Measurements from ENCODE around the gene GLRX3.

The GLRX3 gene

DNA sequence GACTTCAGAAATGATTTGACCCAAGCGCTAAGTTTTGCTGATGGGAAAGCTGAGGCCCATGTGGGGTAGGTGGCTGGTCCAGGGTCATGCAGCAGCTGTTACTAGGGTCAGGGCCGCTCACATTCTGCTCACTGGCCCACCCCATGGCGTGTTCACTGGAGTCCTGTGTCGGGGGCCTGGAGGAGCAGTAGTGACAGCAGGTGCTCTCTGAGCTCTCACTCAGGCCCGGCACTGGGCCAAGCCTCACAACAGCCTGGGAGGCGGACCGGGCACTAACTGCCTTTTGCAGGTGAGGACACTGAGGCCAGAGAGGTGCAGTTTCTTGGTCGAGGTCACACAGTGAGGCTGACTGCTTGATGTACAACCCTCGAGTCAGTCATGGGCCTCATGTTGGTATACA is 82.7 kb downstream of the GLRX3 start:
- TF ChIP-seq TAF1 (IDR thresholded peaks at IDR 0.05; ENCODE audit: borderline replicate concordance, insufficient read depth, low read length) = no peak

DNA sequence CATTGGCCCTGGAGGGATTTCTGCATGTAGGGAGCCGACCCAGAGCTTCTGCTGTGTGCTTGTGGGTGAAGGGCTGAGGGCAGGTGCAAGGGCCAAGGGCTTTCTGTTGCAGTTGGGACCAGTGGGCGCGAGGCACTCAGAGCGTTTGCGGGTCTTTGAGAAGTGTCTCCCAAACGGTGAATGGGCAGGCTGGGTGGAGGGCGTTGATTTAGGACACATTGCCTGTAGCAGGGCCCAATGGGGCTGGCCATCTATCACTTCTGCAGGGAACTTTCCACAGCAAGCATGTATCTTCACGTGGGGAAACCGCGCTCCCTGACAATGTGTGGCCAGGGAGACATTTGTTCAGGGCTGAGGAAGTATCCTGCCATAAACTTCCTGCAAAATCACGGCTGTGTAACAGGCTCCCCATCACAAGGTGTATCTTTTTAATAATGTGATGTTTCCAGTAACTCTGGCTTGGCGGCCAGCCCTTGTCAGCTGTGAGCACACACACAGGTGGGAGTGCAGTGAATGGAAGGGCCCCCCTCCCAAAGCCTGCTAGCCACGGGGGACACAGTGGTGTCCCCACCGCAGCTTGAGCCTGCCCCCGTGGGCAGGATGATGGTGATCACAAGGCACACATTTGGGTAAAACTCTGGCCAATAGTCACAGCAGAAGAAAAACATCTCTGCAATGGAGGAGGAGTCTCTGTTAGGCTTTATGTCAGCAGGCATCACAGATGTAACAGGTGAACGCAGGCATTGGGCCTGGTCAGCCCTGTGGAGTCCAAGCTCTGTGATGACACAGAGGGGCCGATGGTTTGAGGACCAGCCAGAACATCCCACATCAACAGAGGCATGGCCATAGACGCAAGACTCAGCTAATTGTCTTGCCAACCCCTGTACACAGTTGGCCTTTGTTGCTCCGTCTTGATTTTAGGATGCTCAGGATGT is 84.3 kb downstream of the GLRX3 start:
- TF ChIP-seq FOXP2 (optimal IDR thresholded peaks at IDR 0.05; ENCODE audit: borderline replicate concordance, extremely low read depth, extremely low read length, insufficient read depth) (no peak), TAF1 (IDR thresholded peaks at IDR 0.05; ENCODE audit: borderline replicate concordance, insufficient read depth, low read length) (no peak), SIN3A (IDR thresholded peaks at IDR 0.05; ENCODE audit: borderline replicate concordance, insufficient read depth, low read length) (no peak), POLR2AphosphoS5 (IDR thresholded peaks at IDR 0.05; ENCODE audit: low read depth, low read length) (no peak)
- TF ChIP-seq, protein P1, sequence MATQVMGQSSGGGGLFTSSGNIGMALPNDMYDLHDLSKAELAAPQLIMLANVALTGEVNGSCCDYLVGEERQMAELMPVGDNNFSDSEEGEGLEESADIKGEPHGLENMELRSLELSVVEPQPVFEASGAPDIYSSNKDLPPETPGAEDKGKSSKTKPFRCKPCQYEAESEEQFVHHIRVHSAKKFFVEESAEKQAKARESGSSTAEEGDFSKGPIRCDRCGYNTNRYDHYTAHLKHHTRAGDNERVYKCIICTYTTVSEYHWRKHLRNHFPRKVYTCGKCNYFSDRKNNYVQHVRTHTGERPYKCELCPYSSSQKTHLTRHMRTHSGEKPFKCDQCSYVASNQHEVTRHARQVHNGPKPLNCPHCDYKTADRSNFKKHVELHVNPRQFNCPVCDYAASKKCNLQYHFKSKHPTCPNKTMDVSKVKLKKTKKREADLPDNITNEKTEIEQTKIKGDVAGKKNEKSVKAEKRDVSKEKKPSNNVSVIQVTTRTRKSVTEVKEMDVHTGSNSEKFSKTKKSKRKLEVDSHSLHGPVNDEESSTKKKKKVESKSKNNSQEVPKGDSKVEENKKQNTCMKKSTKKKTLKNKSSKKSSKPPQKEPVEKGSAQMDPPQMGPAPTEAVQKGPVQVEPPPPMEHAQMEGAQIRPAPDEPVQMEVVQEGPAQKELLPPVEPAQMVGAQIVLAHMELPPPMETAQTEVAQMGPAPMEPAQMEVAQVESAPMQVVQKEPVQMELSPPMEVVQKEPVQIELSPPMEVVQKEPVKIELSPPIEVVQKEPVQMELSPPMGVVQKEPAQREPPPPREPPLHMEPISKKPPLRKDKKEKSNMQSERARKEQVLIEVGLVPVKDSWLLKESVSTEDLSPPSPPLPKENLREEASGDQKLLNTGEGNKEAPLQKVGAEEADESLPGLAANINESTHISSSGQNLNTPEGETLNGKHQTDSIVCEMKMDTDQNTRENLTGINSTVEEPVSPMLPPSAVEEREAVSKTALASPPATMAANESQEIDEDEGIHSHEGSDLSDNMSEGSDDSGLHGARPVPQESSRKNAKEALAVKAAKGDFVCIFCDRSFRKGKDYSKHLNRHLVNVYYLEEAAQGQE (IDR thresholded peaks at IDR 0.05; ENCODE audit: insufficient read depth in 1 of 2, low read depth in 2 of 2, low read length in 2 of 2) = no peak

DNA sequence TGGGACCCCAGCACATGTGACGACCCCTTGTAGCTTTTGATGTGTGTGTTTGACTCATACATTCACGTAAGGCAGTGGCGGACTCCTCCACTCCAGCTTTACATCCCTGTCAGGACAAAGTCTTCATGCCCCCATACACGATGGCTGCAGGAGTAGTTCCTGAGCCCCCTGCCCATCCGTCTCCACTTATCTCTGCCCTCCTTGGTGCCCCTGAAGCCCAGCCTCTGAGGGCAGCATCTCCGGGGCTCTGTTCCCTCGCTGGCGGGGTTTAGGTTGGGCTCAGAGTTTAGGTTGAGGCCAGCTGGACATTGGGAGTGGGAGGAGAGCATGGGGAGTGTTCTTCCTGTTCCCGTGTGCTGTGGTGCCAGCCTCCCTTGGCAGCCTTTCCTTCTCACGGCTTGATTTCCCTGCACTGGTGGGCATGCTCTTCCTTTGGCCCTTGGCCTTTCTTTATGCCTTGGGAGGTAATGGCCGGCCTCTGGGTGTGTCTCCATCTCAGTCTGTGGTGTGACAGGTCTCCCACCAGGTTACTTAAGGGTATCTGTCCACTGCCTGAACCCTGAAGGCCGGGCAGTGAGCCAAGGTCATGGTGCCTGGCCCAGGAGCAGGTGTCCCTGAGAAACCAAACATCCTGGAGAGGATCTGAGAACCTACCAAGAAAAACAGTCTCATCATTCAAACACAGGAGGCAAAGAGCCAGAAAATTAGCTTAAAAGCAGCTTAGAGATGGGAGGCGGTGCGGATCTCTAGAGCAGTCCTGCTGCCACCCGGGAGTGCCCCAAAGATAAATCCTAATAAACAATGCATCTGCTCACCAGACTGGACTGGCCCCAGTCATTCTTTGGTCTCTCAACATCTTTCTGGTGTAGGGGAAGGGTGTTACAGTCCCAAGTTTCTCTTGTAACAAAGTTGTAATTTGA is 85.5 kb downstream of the GLRX3 start:
- TF ChIP-seq TAF1 (IDR thresholded peaks at IDR 0.05; ENCODE audit: borderline replicate concordance, insufficient read depth, low read length) (no peak), FOXP2 (optimal IDR thresholded peaks at IDR 0.05; ENCODE audit: borderline replicate concordance, extremely low read depth, extremely low read length, insufficient read depth) (no peak), SIN3A (IDR thresholded peaks at IDR 0.05; ENCODE audit: borderline replicate concordance, insufficient read depth, low read length) (no peak), POLR2AphosphoS5 (IDR thresholded peaks at IDR 0.05; ENCODE audit: low read depth, low read length) (no peak)
- TF ChIP-seq, protein P1 (IDR thresholded peaks at IDR 0.05; ENCODE audit: insufficient read depth in 1 of 2, low read depth in 2 of 2, low read length in 2 of 2) = no peak

DNA sequence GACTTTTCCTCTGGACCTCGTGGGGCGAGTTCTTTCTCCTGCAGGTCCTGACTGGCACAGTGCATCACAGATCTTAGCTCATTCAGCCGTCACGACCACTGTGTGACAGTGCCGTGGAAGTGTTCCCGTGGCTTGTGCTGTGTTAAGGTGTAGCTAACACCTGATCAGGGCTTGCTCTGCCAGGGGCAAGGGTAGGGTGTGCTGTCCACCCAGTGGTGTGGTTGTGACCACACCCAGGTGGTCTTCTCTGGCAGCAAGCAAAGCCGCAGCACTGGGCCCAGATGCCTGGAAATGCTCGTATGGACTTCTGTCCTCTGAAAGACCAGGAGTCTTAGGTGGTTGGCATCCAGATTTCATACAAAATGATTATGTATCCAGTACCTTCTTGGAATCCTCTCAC is 86.2 kb downstream of the GLRX3 start:
- TF ChIP-seq FOXP2 (optimal IDR thresholded peaks at IDR 0.05; ENCODE audit: borderline replicate concordance, extremely low read depth, extremely low read length, insufficient read depth) (no peak), TAF1 (IDR thresholded peaks at IDR 0.05; ENCODE audit: borderline replicate concordance, insufficient read depth, low read length) (no peak), SIN3A (IDR thresholded peaks at IDR 0.05; ENCODE audit: borderline replicate concordance, insufficient read depth, low read length) (no peak), POLR2AphosphoS5 (IDR thresholded peaks at IDR 0.05; ENCODE audit: low read depth, low read length) (no peak)
- TF ChIP-seq, protein P1 (IDR thresholded peaks at IDR 0.05; ENCODE audit: insufficient read depth in 1 of 2, low read depth in 2 of 2, low read length in 2 of 2) = no peak

DNA sequence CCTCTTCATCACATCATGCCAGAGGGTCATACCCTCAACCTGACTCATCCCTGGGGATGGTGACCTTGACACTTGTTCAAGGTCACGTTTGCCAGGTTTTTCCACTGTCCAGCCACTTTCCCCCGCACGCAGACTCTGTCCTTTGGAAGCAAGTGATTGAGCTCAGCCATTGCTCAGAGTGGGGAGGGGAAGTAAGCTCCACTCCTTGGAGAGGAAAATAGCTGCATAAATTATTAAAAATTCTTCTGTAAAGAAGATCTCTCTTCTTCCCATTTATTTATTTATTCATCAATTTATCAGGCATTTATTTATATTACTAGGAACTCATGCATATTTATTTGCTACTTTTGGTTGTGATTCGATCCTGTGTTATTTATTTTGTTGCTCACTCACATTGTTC is 88.0 kb downstream of the GLRX3 start:
- TF ChIP-seq SIN3A (IDR thresholded peaks at IDR 0.05; ENCODE audit: borderline replicate concordance, insufficient read depth, low read length) (no peak), FOXP2 (optimal IDR thresholded peaks at IDR 0.05; ENCODE audit: borderline replicate concordance, extremely low read depth, extremely low read length, insufficient read depth) (no peak), TAF1 (IDR thresholded peaks at IDR 0.05; ENCODE audit: borderline replicate concordance, insufficient read depth, low read length) (no peak), POLR2AphosphoS5 (IDR thresholded peaks at IDR 0.05; ENCODE audit: low read depth, low read length) (no peak)
- TF ChIP-seq, protein P1 (IDR thresholded peaks at IDR 0.05; ENCODE audit: insufficient read depth in 1 of 2, low read depth in 2 of 2, low read length in 2 of 2) = no peak
